ENCODE measurements around the gene APOL6. TPM values are rescaled to one million over a fixed set of nuclear protein-coding genes. Genes with fewer than 3 reads are reported as not detected.
A peak's percentile ranks its signal among the peaks of the same experiment; 100 is the strongest.

The APOL6 gene
- total RNA-seq, 1 experiment from 2014 or later = 7.2 TPM

DNA sequence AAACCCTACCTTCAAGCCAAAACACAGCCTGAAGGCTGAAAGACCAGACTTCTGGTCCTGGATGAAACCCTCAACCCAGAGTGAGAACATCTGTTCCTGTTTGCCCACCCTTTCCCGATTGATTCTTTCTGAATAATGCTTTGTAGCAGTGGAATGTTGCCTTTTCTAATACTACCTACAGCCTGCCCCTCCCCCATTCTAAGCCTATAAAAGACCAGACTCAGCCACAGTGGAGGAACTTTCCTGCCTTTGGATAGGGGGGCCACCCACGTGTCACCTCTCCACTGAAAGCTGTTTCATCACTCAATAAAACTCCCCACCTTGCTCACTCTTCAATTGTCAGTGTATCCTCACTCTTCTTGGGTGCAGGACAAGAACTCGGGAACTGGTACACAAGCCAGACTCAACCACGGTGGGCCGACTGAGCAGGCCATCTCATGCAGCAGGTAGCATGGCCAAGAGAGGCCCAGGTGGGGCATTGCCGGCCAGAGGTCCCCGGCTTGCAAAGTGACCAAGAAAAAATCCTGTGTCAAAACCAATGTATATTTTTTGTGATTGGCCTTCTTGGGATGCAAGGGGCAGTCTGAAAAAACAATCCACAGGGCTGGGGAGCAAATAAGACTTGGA lies 6.6 kb upstream of the APOL6 start:
- Mint-ChIP-seq H3K9me3 (ENCODE audit: unreplicated experiment) (no peaks in the 10 kb centered on the region), H3K4me1 (ENCODE audit: insufficient read depth, unreplicated experiment) (peaks cover 15% of the 10 kb centered on the region), H3K27ac (ENCODE audit: low read depth, unreplicated experiment) (no peak overlapping the region), H3K36me3 (ENCODE audit: insufficient read depth, unreplicated experiment) (no peaks in the 10 kb centered on the region), H3K27me3 (ENCODE audit: insufficient read depth, unreplicated experiment) (no peaks in the 10 kb centered on the region), H3K4me3 (ENCODE audit: unreplicated experiment) (no peak overlapping the region)
- no peak for DNase-seq (ENCODE audit: unreplicated experiment)
- CTCF ChIA-PET = no interaction called here
- no TSS peak for BruUV-seq (replicated peaks)
- POLR2A ChIA-PET = interaction anchor here (1.1 kb wide), 1 partner anchor 14 kb away, joined by 5 read pairs; no protein-coding TSS in a partner anchor
- TF ChIP-seq CTCF (IDR thresholded peaks at IDR 0.05; ENCODE audit: unreplicated experiment) = no peak
- intact Hi-C loops (cut with micrococcal nuclease) = no loop called here

GRCh38 chr22:35642305-35642741 lies 5.9 kb upstream of the APOL6 start:
- intact Hi-C loops (cut with micrococcal nuclease) = no loop called here
- no peak for TF ChIP-seq CTCF (IDR thresholded peaks at IDR 0.05; ENCODE audit: unreplicated experiment)
- no peaks in the 10 kb centered on the region for H3K27me3 Mint-ChIP-seq (ENCODE audit: insufficient read depth, unreplicated experiment)
- ChIA-PET CTCF (interaction anchor here (0.7 kb wide), 1 partner anchor 522 kb away, joined by 3 read pairs; no protein-coding TSS in a partner anchor), POLR2A (interaction anchor here (1.1 kb wide), 1 partner anchor 23 kb away, joined by 3 read pairs; no protein-coding TSS in a partner anchor)
- peaks cover 15% of the 10 kb centered on the region for H3K4me1 Mint-ChIP-seq (ENCODE audit: insufficient read depth, unreplicated experiment)
- H3K4me3 Mint-ChIP-seq (ENCODE audit: unreplicated experiment) = no peak overlapping the region
- no peaks in the 10 kb centered on the region for H3K36me3 Mint-ChIP-seq (ENCODE audit: insufficient read depth, unreplicated experiment)
- BruUV-seq (replicated peaks) = no TSS peak
- H3K27ac Mint-ChIP-seq (ENCODE audit: low read depth, unreplicated experiment) = no peak overlapping the region
- no peaks in the 10 kb centered on the region for H3K9me3 Mint-ChIP-seq (ENCODE audit: unreplicated experiment)
- no peak for DNase-seq (ENCODE audit: unreplicated experiment)

DNA sequence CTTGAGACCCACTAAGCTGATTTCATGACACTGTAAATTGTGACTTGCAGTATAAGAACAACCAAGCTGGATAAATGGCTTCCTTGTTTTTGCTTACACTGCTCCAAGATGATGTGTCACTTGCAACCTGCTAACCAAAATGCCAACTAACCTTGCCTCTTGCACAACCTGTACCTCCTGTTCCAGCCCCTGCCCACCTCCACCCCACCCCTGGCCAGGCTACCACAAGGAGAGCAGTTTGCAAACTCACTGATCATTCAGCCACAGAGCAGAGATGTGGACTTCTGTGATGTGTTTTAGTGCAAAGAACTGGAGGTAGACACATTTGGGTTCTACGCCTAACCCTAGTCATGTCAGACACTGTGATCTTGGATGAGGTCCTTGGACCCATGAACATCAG lies 4.3 kb upstream of the APOL6 start:
- H3K36me3 Mint-ChIP-seq (ENCODE audit: insufficient read depth, unreplicated experiment) = no peaks in the 10 kb centered on the region
- H3K27ac Mint-ChIP-seq (ENCODE audit: low read depth, unreplicated experiment) = no peak overlapping the region
- H3K4me1 Mint-ChIP-seq (ENCODE audit: insufficient read depth, unreplicated experiment) = peaks cover 12% of the 10 kb centered on the region
- TF ChIP-seq CTCF (IDR thresholded peaks at IDR 0.05; ENCODE audit: unreplicated experiment) = no peak
- DNase-seq (ENCODE audit: unreplicated experiment) = peak; percentile 41
- no peaks in the 10 kb centered on the region for H3K9me3 Mint-ChIP-seq (ENCODE audit: unreplicated experiment)
- ChIA-PET POLR2A (no interaction called here), CTCF (interaction anchor here (0.6 to 1.6 kb wide), 4 partner anchors 13 to 890 kb away, joined by 3 to 6 read pairs (median 4); no protein-coding TSS in a partner anchor)
- no peak overlapping the region for H3K4me3 Mint-ChIP-seq (ENCODE audit: unreplicated experiment)
- no peaks in the 10 kb centered on the region for H3K27me3 Mint-ChIP-seq (ENCODE audit: insufficient read depth, unreplicated experiment)
- BruUV-seq (replicated peaks) = no TSS peak
- intact Hi-C loops (cut with micrococcal nuclease) = no loop called here

- CTCF ChIA-PET = interaction anchor here (1.2 kb wide), 1 partner anchor 13 kb away, joined by 3 read pairs; no protein-coding TSS in a partner anchor
- no peak for TF ChIP-seq CTCF (IDR thresholded peaks at IDR 0.05; ENCODE audit: unreplicated experiment)
- no peak for DNase-seq (ENCODE audit: unreplicated experiment)
- POLR2A ChIA-PET = no interaction called here
- Mint-ChIP-seq H3K27me3 (ENCODE audit: insufficient read depth, unreplicated experiment) (no peaks in the 10 kb centered on the region), H3K36me3 (ENCODE audit: insufficient read depth, unreplicated experiment) (peaks cover 2% of the 10 kb centered on the region), H3K4me1 (ENCODE audit: insufficient read depth, unreplicated experiment) (peaks cover 14% of the 10 kb centered on the region), H3K4me3 (ENCODE audit: unreplicated experiment) (no peak overlapping the region), H3K27ac (ENCODE audit: low read depth, unreplicated experiment) (no peak overlapping the region), H3K9me3 (ENCODE audit: unreplicated experiment) (no peaks in the 10 kb centered on the region)
- BruUV-seq (replicated peaks) = no TSS peak
- intact Hi-C loops (cut with micrococcal nuclease) = no loop called here
These were observed 2.6 kb upstream of the APOL6 start for GRCh38 chr22:35645646-35646045.

Data from MCF 10A (cell line).